ENCODE results near the gene CAMK4.

Gene CAMK4

GRCh38 chr5:111211341-111211740 is 12.8 kb upstream of the CAMK4 start:
- peak overlapping the region; percentile 70; the same call in 1 of the 2 replicates for H2AFZ ChIP-seq (ENCODE audit: low read length)
- peak overlapping the region; percentile 58 for H3K4me2 ChIP-seq (ENCODE audit: low read depth, low read length, poor library complexity, severe bottlenecking)
- TF ChIP-seq CTCF (conservative IDR thresholded peaks at IDR 0.05; ENCODE audit: low read length) (no peak), EZH2phosphoT487 (IDR thresholded peaks at IDR 0.05; ENCODE audit: borderline replicate concordance) (no peak)
- no peaks in the 10 kb centered on the region for H3F3A ChIP-seq (ENCODE audit: low read depth)
- peak overlapping the region; percentile 31 for H3K4me3 ChIP-seq (ENCODE audit: low read length, poor library complexity, severe bottlenecking)
- H4K20me1 ChIP-seq (ENCODE audit: insufficient read depth, low read length, poor library complexity, severe bottlenecking), result no peaks in the 10 kb centered on the region
- no peaks in the 10 kb centered on the region for H3K9me2 ChIP-seq (replicated peaks; ENCODE audit: low read depth, low read length)
- H3K9ac ChIP-seq (ENCODE audit: low read depth, low read length, poor library complexity, severe bottlenecking), result no peak overlapping the region
- no peaks in the 10 kb centered on the region for H3K27me3 ChIP-seq (ENCODE audit: insufficient read depth, low read length, poor library complexity, severe bottlenecking)
- H3K4me1 ChIP-seq (ENCODE audit: insufficient read depth, low read length, poor library complexity, severe bottlenecking), result no peaks in the 10 kb centered on the region
- H3K36me3 ChIP-seq (ENCODE audit: insufficient read depth, low read length), result no peaks in the 10 kb centered on the region
- no peaks in the 10 kb centered on the region for H3K79me2 ChIP-seq (ENCODE audit: insufficient read depth, low read length)
- H3K9me3 ChIP-seq (ENCODE audit: insufficient read depth, low read depth, low read length), result no peaks in the 10 kb centered on the region

GRCh38 chr5:111214052-111214742 is 10.0 kb upstream of the CAMK4 start:
- Histone ChIP-seq H2AFZ (ENCODE audit: low read length) (no peak overlapping the region), H4K20me1 (ENCODE audit: insufficient read depth, low read length, poor library complexity, severe bottlenecking) (no peaks in the 10 kb centered on the region), H3K4me1 (ENCODE audit: insufficient read depth, low read length, poor library complexity, severe bottlenecking) (no peaks in the 10 kb centered on the region), H3K4me3 (ENCODE audit: low read length, poor library complexity, severe bottlenecking) (no peak overlapping the region), H3K9ac (ENCODE audit: low read depth, low read length, poor library complexity, severe bottlenecking) (no peak overlapping the region), H3K79me2 (ENCODE audit: insufficient read depth, low read length) (no peaks in the 10 kb centered on the region), H3K9me2 (replicated peaks; ENCODE audit: low read depth, low read length) (no peaks in the 10 kb centered on the region), H3K4me2 (ENCODE audit: low read depth, low read length, poor library complexity, severe bottlenecking) (no peak overlapping the region), H3K36me3 (ENCODE audit: insufficient read depth, low read length) (no peaks in the 10 kb centered on the region), H3K27me3 (ENCODE audit: insufficient read depth, low read length, poor library complexity, severe bottlenecking) (no peaks in the 10 kb centered on the region), H3F3A (ENCODE audit: low read depth) (no peaks in the 10 kb centered on the region), H3K9me3 (ENCODE audit: insufficient read depth, low read depth, low read length) (no peaks in the 10 kb centered on the region)
- TF ChIP-seq EZH2phosphoT487 (IDR thresholded peaks at IDR 0.05; ENCODE audit: borderline replicate concordance), result no peak
- TF ChIP-seq CTCF (conservative IDR thresholded peaks at IDR 0.05; ENCODE audit: low read length), result no peak

GRCh38 chr5:111215971-111216370 is 8.2 kb upstream of the CAMK4 start:
- H3K4me1 ChIP-seq (ENCODE audit: insufficient read depth, low read length, poor library complexity, severe bottlenecking), result no peaks in the 10 kb centered on the region
- H3K36me3 ChIP-seq (ENCODE audit: insufficient read depth, low read length), result no peaks in the 10 kb centered on the region
- H3K9me2 ChIP-seq (replicated peaks; ENCODE audit: low read depth, low read length), result no peaks in the 10 kb centered on the region
- H4K20me1 ChIP-seq (ENCODE audit: insufficient read depth, low read length, poor library complexity, severe bottlenecking), result no peaks in the 10 kb centered on the region
- no peak overlapping the region for H3K4me3 ChIP-seq (ENCODE audit: low read length, poor library complexity, severe bottlenecking)
- no peaks in the 10 kb centered on the region for H3K9me3 ChIP-seq (ENCODE audit: insufficient read depth, low read depth, low read length)
- H2AFZ ChIP-seq (ENCODE audit: low read length), result no peak overlapping the region
- no peak for TF ChIP-seq EZH2phosphoT487 (IDR thresholded peaks at IDR 0.05; ENCODE audit: borderline replicate concordance)
- no peak for TF ChIP-seq CTCF (conservative IDR thresholded peaks at IDR 0.05; ENCODE audit: low read length)
- H3K27me3 ChIP-seq (ENCODE audit: insufficient read depth, low read length, poor library complexity, severe bottlenecking), result no peaks in the 10 kb centered on the region
- no peaks in the 10 kb centered on the region for H3K79me2 ChIP-seq (ENCODE audit: insufficient read depth, low read length)
- no peak overlapping the region for H3K9ac ChIP-seq (ENCODE audit: low read depth, low read length, poor library complexity, severe bottlenecking)
- no peaks in the 10 kb centered on the region for H3F3A ChIP-seq (ENCODE audit: low read depth)
- no peak overlapping the region for H3K4me2 ChIP-seq (ENCODE audit: low read depth, low read length, poor library complexity, severe bottlenecking)
